GM12865 (cell line): ENCODE measurements around the gene KMT2D.
A peak's percentile ranks its signal among the peaks of the same experiment; 100 is the strongest.

Source experiments
- DNase-seq: peaks from one replicate; pipeline ENCODE4 v3.0.0; 2010; ENCODE audit warnings: low read depth
- H3K4me3 ChIP-seq: 2 replicates; pipeline ENCODE4 v1.5.1; 2011; ENCODE audit warnings: mild to moderate bottlenecking, low read depth, low read length, control low read depth
- TF ChIP-seq, protein P1 (sequence below): IDR thresholded peaks from 2 replicates; pipeline ENCODE4 v1.5.1; 2011; ENCODE audit warnings: low read length, control low read depth, low read depth, inconsistent platforms; ENCODE audit not compliant: insufficient read depth; ENCODE audit errors: missing control alignments

The KMT2D gene

DNA sequence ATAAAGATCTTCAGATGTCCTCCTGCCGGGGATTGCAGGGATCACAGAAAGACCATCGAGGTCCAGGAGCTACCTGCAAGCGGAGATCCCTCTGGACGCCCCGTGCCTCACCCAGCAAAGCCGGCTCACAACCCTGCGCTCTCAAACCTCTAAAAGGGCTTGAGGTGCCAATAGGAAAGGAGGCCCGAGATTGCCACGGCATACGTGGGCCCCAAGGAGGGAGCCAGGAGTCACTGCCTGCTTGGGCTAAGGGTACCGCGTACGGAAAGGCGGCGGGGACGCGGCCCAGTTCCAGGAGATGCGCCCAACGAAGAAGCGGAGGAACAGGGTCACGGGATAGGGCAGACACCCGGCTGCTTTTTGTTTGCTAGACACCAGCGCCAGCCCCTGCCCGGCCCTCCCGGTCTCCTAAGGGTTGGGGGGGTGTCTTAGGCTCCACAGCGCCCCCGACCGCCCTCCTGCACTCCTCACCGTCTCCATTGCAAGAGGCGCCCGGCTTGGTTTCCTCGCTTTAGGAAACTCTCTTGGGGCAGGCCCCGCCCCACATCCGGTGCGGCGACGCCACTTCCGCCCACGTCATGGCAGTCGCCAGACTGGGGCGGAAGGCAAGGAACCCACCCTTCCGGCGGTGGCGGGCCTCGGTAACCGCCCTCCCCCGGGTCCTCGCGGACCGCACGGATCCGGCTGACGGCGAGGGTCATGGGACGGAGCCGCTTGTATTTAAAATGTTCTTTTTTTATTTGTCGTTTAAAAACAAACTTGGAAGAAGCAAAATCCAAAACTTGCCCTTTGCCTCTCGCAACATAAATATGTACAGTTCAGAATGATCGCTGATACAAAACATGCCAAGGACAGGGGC is 42.1 kb downstream of the KMT2D start, which contains the start of gene PRKAG1:
PRKAG1 (minus strand) TSS at position 516 of the 859 bp plus-strand sequence; CDS start at position 480, 36 bp downstream.
- DNase-seq = peak; percentile 98
- H3K4me3 ChIP-seq = peak within 1 kb of the TSS; percentile 86
- TF ChIP-seq, protein P1, sequence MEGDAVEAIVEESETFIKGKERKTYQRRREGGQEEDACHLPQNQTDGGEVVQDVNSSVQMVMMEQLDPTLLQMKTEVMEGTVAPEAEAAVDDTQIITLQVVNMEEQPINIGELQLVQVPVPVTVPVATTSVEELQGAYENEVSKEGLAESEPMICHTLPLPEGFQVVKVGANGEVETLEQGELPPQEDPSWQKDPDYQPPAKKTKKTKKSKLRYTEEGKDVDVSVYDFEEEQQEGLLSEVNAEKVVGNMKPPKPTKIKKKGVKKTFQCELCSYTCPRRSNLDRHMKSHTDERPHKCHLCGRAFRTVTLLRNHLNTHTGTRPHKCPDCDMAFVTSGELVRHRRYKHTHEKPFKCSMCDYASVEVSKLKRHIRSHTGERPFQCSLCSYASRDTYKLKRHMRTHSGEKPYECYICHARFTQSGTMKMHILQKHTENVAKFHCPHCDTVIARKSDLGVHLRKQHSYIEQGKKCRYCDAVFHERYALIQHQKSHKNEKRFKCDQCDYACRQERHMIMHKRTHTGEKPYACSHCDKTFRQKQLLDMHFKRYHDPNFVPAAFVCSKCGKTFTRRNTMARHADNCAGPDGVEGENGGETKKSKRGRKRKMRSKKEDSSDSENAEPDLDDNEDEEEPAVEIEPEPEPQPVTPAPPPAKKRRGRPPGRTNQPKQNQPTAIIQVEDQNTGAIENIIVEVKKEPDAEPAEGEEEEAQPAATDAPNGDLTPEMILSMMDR = peak; percentile 59

DNA sequence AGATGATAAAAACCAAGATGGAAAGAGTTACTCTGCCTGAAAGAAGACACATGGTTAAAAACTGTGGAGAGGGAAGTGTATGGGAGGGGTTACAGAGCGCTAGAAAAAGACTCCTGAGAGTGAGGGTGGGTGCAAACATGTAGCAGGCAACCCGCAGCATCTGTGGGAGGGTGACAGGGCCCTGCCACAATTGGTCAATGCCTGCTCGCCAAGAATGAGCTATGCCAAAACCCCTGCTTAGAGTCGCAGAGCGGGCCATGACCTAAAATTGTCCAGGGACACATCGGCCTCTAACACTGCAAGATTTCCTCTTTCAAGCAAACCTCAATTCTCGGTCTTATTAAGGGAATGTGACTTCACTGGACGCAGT is 42.7 kb downstream of the KMT2D start:
- peak overlapping the region; percentile 86 for H3K4me3 ChIP-seq
- TF ChIP-seq, protein P1 = no peak
- DNase-seq = peak; percentile 56

DNA sequence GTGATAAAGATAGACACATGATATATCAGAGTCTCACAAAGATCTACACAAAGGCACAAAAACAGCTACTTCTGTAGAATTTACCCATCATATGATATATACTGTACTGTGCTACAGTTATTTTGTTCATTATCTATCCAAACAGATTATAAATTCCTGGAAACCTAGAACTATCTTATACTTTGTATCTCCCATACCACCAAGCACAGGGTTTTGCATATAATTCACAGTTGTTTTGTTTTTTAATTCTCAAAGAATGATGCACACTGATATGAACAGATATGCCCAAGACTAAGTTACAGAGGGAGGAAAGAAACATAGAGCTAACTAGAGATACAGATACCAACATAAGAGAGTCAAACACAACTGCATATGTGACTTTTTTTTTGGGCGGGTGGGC is 45.4 kb downstream of the KMT2D start:
- TF ChIP-seq, protein P1 = no peak
- DNase-seq = no peak

DNA sequence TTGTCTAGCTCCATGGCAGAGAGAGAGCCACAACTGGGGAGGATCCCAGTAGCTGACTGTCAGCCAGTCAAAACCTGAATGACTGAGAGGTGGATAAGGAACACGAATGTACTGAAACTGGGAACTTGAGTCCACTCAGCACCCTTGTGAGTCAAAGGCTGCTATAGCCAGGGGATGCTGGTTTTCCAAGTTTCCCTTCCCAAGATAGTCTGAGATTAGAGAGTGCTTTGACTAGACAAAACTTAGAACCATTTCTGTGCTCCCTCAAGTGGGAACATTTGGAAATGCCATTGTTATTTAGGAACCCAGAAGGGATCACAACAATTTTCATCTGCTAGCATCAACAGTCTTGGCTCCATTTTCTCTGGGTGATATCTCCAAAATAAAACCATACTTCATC is 46.0 kb downstream of the KMT2D start:
- no peak for DNase-seq
- TF ChIP-seq, protein P1 = no peak
- H3K4me3 ChIP-seq = no peak overlapping the region

More for the DNA sequence above, 45.4 kb downstream of the KMT2D start:
- H3K4me3 ChIP-seq = no peak overlapping the region

DNA sequence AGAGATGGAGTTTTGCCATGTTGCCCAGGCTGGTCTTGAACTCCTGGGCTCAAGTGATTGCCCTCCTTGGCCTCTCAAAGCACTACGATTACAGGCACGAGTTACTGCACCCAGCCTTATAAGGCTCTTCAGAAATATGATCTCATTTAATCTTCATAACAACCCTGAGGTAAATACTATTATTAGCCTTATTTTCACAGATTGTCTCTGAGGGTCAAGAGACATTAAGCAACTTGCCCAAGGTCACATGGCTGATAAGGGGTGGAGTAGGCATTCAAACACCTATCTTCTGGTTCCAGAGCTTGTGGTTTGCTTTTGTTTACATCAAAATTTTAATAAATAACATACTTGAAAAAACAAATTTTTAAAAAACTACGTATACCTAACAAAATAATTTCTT is 47.2 kb downstream of the KMT2D start:
- no peak for DNase-seq
- no peak overlapping the region for H3K4me3 ChIP-seq
- TF ChIP-seq, protein P1 = no peak

DNA sequence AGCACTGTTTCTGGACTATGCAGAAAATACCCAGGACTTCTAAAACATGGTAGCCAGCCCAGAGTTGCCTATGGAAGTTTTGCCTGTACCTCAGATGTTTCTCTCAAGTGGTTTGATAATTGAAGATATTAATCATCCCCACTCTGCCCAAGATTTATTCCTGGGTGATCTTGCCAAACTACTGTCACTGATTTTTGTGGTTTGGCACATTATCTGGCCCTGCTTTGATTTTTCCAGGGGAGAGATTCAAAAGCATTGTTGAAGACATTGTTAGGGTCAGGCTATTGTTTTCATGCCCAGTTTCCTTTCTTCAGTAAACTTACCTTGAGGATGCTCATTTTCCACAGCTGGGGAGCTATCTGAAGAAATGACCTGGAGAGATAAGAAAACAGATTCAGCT is 47.9 kb downstream of the KMT2D start:
- no peak for DNase-seq
- TF ChIP-seq, protein P1 = no peak
- no peak overlapping the region for H3K4me3 ChIP-seq
